GM21717 (cell line): Measurements from ENCODE around the gene IRAK1.

Experiments used
- ATAC-seq: cut with Tn5 transposase; IDR thresholded peaks from one replicate; pipeline ENCODE4 v1.9.1; 2021; ENCODE audit warnings: mild to moderate bottlenecking, moderate library complexity; ENCODE audit not compliant: unreplicated experiment

The IRAK1 gene

DNA sequence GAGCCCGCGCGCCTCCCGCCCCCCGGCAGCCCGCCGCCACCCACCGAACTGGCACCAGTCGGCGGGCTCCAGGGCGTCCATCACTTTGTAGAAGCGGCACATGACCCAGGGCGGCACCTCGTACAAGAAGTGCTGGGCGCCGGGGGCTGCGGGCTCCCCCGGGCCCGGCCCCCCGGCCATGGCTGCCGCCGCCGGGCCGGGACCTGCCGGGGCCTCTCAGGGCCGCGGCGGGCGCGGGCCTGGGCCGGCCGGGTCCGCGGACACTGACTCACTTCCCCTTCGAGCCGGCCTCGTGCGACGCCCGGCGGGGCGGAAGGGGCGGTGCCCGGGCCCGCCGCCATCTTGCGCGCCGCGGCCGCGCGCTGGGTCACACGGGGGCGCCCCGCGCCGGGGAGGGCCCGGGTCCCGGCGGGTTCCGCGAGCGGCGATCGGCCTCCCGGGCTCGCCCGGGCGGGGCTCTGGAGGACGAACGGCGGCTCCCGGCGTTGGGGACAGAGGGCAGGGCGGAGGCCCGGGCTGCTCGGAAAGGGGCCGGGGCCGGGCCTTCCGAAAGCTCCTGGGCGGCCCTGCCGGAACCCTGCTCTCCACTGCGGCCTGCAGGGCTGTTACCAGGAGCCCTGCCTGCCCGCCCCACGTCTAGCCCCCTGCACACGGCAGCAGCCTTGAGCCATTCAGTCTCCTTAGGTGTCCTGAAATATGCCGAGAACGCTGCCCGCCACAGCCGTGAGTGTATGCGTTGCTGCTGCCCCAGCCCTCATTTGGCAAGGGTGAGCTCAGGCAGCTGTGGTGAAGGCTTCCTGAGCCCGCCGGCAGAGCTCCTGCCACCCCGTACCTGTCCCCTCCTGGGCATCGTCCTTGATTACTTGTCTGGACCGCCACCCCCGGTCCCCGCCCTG, at the start of gene IRAK1:
IRAK1 (minus strand) TSS at position 270 of the 896 bp plus-strand sequence; CDS start at position 180, 90 bp downstream.
- peak; percentile 41 for ATAC-seq

GRCh38 chrX:154068560-154068959, 48.9 kb upstream of the IRAK1 start:
- no peak for ATAC-seq

DNA sequence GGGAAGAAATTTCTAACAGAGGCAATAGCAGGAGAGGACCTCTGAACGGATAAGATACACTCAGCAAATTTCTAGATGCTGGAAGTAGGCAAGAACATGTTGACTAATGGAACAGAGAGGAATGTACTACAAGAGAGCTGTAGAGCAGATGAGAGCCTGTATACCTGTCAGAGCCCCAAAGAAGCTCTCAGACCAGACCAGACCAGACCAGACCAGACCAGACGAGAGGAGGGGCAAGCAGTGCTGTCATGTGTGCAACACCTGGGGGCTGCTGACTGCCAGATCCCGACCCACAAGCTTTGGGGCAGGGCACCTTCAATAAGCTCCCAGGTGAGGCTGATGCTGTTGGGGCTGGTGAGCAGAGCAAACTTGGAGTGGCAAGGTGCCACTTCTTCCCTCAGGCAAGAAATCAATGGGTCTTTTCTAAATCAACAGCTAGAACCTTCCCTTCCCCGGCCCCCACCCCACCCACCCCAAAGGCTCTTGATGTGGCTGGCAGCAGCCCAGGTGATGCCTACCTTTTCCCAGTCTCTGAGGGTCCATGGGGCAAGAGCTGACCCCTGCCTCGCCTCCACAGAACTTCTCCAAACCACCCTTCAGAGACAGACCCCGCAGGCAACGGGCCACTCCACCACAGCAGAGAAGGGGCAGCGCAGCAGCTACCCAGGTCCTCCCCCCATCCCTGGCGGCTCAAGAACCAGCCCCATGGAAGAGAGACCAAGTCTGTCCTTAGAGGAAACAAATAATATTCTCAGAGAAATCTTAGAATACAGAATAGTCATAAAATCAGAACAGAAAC, 45.1 kb upstream of the IRAK1 start:
- no peak for ATAC-seq

DNA sequence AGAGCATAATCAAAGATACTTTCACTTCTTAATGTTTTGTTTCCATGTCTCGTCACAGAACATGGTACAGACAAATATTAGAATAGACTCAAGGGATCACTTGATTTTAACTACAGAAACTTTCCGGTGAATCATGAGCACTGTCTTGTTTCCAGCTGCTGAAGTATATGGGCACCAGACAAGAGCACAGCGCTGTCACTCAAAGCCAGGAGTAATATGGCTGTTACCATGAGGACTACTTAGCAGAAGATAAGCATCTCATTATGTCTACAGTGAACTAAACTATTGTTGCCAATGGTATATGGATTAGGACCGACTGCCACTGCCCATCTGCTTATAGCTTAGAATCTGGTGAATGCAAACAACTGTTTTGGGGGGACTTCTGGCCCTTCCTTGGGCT, 43.5 kb upstream of the IRAK1 start:
- no peak for ATAC-seq

GRCh38 chrX:154061801-154062200, 42.1 kb upstream of the IRAK1 start:
- no peak for ATAC-seq

- ATAC-seq: no peak
Measured at GRCh38 chrX:154059729-154060245, 40.1 kb upstream of the IRAK1 start.

DNA sequence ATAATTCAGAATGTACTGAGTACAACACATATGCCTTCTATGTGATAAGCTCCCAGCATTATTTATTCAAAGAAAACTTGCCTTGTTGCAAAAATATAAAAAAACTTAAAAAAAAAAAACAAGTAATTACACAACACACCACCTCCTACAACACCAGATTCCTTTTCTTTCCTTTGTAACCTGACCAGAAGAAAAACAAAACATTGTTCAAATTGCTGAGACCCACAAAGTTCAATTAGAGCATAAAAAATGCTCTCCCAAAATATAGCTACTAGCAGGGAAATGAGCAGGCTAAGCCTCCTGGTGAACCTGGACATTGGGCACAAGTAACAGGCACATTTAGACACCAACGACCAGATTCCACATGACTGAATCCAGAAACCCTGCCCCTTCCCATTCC, 39.5 kb upstream of the IRAK1 start:
- ATAC-seq: no peak

DNA sequence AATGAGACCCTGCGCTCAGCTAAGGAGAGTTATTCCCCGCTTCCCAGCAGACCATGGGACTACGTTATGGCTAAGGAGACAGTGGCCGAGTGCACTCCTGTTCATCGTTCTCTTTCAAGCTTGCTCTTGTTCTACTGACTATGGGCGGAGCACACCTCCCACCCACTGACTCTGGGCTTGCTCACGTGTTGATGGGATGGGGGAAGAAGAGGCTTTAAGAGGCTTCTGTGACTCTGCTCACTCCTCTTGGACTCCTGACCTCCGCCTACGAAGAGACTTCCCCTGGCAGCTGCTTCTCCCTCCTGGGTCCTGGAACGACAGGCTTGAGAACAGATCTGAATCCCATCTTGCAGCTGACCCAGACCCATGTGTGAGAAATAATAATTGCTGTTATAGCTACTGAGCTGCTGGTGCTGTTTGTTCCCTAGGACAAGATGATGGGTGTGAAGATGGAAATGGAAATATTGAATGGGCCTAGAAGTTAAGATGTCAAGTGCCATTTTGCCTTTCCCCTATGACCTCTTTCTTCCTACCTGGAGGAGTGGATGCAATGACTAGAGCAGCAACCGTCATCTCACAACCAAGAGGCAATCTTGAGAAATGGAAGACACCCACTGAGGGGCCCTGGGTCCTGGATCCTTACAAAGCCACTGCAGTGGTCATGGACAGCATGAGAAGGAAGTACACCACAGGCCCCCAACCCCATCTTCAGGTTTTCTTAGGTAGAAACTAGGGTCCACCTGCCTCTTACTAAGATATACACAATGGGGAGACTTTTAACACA, 38.7 kb upstream of the IRAK1 start:
- ATAC-seq: no peak

DNA sequence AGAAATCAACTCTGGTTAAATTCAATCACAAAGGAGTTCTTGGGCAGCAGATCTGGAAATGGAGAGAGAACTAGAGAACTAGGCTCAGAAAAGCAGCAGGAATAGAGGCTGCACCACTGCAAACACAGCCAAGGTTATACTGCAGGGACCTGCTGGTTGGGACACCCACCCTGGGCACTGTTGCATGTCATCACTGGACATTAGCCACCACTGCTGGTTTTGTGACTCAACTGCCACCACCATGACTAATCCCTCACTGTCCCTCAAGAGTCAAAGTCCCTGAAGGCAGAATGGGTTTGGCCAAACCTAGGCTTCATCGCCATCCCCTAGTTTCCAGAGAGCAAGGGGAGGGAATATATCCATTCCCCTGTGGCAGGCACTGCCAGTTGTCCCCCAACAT, 38.1 kb upstream of the IRAK1 start:
- no peak for ATAC-seq

DNA sequence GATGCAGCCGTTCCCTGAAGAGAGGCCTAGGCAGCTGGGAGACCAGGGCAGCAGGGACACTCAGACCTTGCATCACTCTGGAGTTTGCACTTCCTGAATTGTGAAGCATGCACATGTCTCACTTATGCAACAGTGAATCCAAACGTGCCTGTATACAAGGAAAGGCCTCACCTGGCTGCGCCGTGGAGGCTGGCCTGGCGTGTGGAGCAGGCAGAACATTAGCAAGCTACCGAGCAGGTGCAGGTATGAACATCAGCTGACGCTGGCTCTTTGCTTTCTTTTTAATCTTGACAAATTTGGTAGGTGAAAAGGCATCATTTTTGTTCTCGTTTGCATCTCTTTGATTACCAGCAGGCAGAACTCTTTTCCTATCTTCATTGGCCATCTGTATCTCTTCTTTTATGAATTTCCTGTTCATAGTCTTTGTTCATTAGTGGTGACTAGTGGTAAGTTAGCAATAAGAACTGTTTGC, 37.1 kb upstream of the IRAK1 start:
- ATAC-seq: no peak

DNA sequence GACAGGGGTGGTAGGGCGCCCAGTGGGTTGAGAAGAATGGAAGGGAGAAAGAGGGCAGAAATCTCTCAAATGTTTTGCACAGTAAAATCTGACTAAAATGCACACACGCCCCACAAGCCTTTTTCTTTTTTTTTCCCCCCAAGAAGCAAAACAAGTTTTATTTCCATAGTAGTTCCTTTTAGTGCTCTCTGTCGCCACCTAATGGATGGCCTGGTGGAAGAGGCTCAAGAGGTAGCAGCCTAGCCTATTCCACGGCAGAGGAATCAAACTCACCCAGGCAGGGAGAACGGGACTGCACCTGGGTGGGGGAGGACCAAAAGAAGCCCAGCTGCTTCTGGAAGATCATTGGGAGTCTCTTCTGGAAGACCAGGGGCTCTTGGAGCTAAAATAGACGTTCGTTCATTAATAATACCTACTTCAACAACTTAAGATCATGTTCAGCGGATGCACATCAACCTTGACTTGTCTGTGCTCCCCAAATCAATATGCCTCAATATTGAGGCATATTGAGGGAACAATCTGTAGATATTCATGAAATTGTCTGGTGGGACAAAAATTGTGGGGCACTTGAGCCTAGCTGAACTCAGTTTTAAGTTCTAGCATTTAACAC, 31.6 kb upstream of the IRAK1 start:
- ATAC-seq: no peak

DNA sequence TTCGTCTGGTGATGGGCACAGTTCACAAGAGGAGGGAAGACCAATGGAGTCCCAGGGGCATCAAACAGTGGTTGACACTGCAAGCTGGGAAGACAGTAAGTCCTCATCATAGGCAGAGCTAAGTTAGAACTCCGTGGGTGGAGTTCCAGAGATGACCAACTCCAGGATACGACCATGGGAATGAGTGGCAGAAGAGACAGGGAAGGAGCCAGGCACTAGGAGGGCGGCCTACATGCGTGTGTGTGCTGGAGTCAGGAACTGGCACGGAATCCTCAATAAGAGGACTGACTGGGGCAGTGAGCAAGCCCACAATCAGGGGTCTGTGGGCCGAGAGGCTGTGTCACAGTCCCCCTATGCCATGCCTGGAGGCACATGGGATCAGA, 30.4 kb upstream of the IRAK1 start:
- no peak for ATAC-seq

- no peak for ATAC-seq
Measured at GRCh38 chrX:154049209-154050112, 29.8 kb upstream of the IRAK1 start.

GRCh38 chrX:154048398-154048797, 28.7 kb upstream of the IRAK1 start:
- no peak for ATAC-seq

- no peak for ATAC-seq
Measured at GRCh38 chrX:154046940-154047610, 27.4 kb upstream of the IRAK1 start.

DNA sequence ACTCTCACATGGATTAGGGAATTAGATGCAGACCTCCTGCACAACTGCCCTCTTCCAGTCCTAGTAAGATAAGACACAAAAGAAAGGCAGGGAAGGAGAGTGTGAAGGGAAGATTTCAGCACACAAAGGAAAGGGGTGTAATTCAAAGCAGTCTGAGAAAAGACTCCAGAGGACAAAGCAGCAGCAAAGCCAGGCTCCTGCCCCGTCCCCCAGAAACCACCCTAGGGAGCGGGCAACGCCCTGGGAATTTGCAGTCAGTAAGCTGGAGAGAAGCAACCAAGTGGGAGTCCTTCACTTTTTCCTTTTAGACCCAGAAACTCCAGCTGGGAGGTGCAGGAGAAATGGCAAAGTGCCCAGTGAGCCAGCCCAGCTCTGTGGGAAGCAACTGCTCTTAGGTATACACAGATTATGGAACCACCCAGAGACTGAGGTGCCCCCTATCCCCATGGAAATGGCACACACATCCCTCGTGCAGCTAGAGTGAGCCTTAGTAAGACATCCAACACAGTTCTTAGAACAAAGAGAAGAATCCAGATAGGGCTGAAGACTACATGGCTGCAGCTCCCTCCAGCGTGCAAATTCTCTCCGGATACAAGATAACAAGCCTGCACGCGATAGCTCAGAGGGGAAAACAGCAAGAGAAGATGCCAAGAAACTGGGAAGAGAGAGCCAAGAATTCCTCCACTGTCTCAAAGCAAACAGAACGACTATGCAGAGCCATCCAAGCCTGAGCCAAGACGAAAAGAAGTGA, 26.5 kb upstream of the IRAK1 start:
- ATAC-seq: no peak

GRCh38 chrX:154044091-154044490, 24.4 kb upstream of the IRAK1 start:
- ATAC-seq: no peak
